Spleen (tissue), 7 donors: Measurements from ENCODE around the gene AURKAIP1.

Experiments
- CTCF ChIP-seq, 11 experiments: fragments of 200-600 bp in 7 of 11; fragments of 450-650 bp in 4 of 11; sonication (generic) in 4 of 11; IDR thresholded peaks in 8 of 11; conservative IDR thresholded peaks in 3 of 11; 1 replicate in 7 of 11; 2 replicates in 4 of 11; pipeline versions ENCODE4 v1.4.0 to v1.8.0; 2016 to 2021; ENCODE audit warnings: antibody characterized with exemption in 11 of 11, inconsistent platforms in 4 of 11, mild to moderate bottlenecking in 1 of 11
- POLR2AphosphoS5 ChIP-seq, 3 donors: sonication (generic); formaldehyde crosslinking; IDR thresholded peaks; one replicate each; pipeline ENCODE4 v1.5.1; 2017; ENCODE audit warnings: antibody characterized with exemption in 3 of 3
- donor health status: DM: no; HTN: no; CAD: no; lungs with moderate emphysema.
- donor health status: DM: no; HTN: no; CAD: no.
- donor health status: DM: no; HTN: no; CAD: no.

- TF ChIP-seq POLR2AphosphoS5 (IDR thresholded peaks at IDR 0.05) (no peak), CTCF (IDR thresholded peaks at IDR 0.05 in 8 of 11, conservative IDR thresholded peaks at IDR 0.05 in 3 of 11) (no peak)
Measured at GRCh38 chr1:1406101-1406820, 31.3 kb upstream of the AURKAIP1 start.
